Choroid plexus epithelial cell (primary cell): Measurements from ENCODE around the gene EIPR1.
"Not testable (repeated sequence)": the region's sequence is repeated elsewhere in the genome, so short reads cannot be mapped to it uniquely, and the experiment has no call there.

Experiments
- DNase-seq: peaks from one replicate; pipeline ENCODE4 v3.0.0-alpha.2; 2010; ENCODE audit warnings: low read depth
- H3K4me3 ChIP-seq: 2 replicates; pipeline ENCODE4 v1.5.1; 2011; ENCODE audit warnings: low read depth, mild to moderate bottlenecking, control low read depth, low read length, moderate library complexity
- CTCF ChIP-seq: conservative IDR thresholded peaks from 2 replicates; pipeline ENCODE4 v1.5.1; 2011; ENCODE audit warnings: low read depth, mild to moderate bottlenecking, control low read depth, inconsistent platforms, low read length, moderate library complexity

EIPR1 gene

GRCh38 chr2:3285901-3286645 is 91.5 kb downstream of the EIPR1 start:
- no peak for TF ChIP-seq CTCF
- H3K4me3 ChIP-seq, result no peak overlapping the region
- DNase-seq, result no peak

GRCh38 chr2:3284657-3285630 is 92.7 kb downstream of the EIPR1 start:
- no peak for DNase-seq
- no peak for TF ChIP-seq CTCF
- H3K4me3 ChIP-seq, result no peak overlapping the region

DNA sequence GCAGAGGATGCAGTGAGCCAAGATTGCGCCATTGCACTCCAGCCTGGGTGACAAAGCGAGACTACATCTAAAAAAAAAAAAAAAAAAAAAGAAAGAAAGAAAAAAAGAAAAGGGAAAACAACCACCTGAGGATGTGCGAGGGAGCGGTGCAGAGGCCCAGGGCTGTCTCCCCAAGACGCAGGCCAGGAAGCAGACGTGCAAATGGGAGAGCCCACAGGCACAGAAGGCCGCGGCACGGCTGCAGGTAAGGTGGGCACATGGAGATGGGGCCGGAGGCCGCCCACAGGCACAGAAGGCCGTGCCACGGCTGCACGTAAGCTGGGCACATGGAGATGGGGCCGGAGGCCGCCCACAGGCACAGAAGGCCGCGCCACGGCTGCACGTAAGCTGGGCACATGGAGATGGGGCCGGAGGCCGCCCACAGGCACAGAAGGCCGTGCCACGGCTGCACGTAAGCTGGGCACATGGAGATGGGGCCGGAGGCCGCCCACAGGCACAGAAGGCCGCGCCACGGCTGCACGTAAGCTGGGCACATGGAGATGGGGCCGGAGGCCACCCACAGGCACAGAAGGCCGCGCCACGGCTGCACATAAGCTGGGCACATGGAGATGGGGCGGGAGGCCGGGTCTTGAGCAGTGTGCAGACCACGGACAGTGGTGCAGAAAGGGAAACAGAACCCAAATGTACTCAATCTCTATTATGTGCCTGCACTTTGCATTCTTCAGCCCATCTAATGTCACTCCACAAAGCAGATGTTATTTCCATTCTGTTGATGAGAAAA is 93.6 kb downstream of the EIPR1 start:
- DNase-seq, H3K4me3 ChIP-seq: not testable (repeated sequence)

- DNase-seq, result no peak
- no peak for TF ChIP-seq CTCF
- H3K4me3 ChIP-seq, result no peak overlapping the region
Measured at GRCh38 chr2:3283206-3283605, 94.4 kb downstream of the EIPR1 start.

- H3K4me3 ChIP-seq, result peak overlapping the region; percentile 32
- peak; percentile 35 for DNase-seq
- no peak for TF ChIP-seq CTCF
Measured at GRCh38 chr2:3282056-3282998, 95.3 kb downstream of the EIPR1 start.

DNA sequence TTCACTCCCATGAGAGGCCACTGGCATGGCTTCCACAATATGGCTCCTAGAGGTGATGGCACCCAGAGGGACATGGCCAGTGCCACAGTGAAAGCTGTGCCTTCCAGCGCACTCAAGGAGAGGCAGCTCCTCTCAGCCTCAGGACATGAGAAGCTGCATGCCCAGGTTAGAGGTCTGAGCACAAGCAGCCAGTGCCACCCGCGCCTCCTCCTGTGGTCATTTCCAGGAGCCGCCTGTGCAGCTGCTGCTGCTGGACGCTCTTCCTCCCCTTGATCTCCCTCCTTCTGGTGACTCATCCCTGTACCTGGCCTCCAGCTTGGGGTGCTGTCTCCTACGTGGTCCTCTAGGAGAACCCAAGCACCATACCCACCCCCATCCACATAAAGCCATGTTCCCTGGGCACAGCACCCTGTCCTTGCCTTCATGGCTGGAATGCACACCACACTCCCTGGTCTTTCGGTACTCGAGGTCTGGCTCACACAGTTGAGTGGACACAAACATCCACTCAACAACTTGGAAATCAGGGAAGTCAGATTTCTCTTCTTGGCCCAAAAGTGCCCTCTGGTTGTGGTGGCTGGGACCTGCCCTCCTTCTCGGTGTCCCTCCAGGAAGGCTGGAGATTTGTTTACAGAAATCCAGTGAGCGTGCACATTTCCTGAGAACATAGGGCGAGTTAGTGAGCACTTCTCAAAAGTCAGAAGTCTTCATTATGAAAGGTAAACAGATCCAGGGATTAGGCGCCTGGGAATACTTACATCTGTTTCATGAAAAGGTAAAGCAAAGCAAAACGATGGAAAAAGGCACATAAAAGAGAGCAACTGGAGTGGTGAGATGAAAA is 96.7 kb downstream of the EIPR1 start:
- DNase-seq, result no peak
- no peak overlapping the region for H3K4me3 ChIP-seq
- TF ChIP-seq CTCF, result no peak
